Measurements from ENCODE around the gene SERPINB2. TPM values are rescaled to one million over a fixed set of nuclear protein-coding genes. Genes with fewer than 3 reads are reported as not detected.

Gene SERPINB2
- total and polyA plus RNA-seq, 2 of the 13 experiments (the other 11 are each of a cell fraction or from before 2014, with no cell fraction given): 0.07 to 0.11 TPM

- Histone ChIP-seq H3K4me2 (ENCODE audit: low read depth, low read length) (no peak overlapping the region), H2AFZ (ENCODE audit: low read length) (no peak overlapping the region), H4K20me1 (ENCODE audit: insufficient read depth, low read length) (no peaks in the 10 kb centered on the region), H3K36me3 (replicated peaks in 1 of 2; ENCODE audit: control insufficient read depth in 1 of 2, insufficient read depth in 2 of 2, low read length in 2 of 2) (no peaks in the 10 kb centered on the region), H3K4me3 (replicated peaks in 1 of 3; ENCODE audit: insufficient read depth in 1 of 3, low read depth in 2 of 3, low read length in 3 of 3) (no peak overlapping the region), H3K27me3 (ENCODE audit: control insufficient read depth in 1 of 2, insufficient read depth in 2 of 2, low read length in 2 of 2) (no peaks in the 10 kb centered on the region; a peak in 1 of 5 replicates), H3K79me2 (ENCODE audit: insufficient read depth, low read length) (no peaks in the 10 kb centered on the region), H3K9ac (ENCODE audit: insufficient read depth, low read depth, low read length) (no peak overlapping the region), H3K27ac (ENCODE audit: extremely low read length, insufficient read depth, low read length) (no peak overlapping the region), H3K4me1 (ENCODE audit: insufficient read depth, low read length) (no peaks in the 10 kb centered on the region), H3K9me3 (ENCODE audit: low read length) (no peaks in the 10 kb centered on the region)
- POLR2A ChIA-PET: no interaction called here
- intact Hi-C loops (cut with micrococcal nuclease; ENCODE audit: unreplicated experiment): loop anchor here (1.0 kb wide), 1 partner anchor 326 kb away; no protein-coding TSS in a partner anchor
- DNase-seq (ENCODE audit: low spot score) (no peak), ATAC-seq (peak; percentile 47; the same call in 1 of the 3 replicates), FAIRE-seq (peak; percentile 30)
- CTCF ChIA-PET (ENCODE audit: low intra/inter-chr PET ratio, low total read pairs): interaction anchor here (2.3 kb wide), 1 partner anchor 326 kb away, joined by 7 read pairs; no protein-coding TSS in a partner anchor
- in situ Hi-C loops (cut with HindIII; ENCODE audit: extremely low pct_ligation_motif_present, low pct_unique_long_range_greater_than_20kb): loop anchor here (25.0 kb wide), 1 partner anchor 832 kb away; no protein-coding TSS in a partner anchor
- TF ChIP-seq ZNF331 (CRISPR knock-in tag; IDR thresholded peaks at IDR 0.05): no peak
- peak; percentile 47 for TF ChIP-seq STAG1 (CRISPR knock-in tag; IDR thresholded peaks at IDR 0.05)
- TF ChIP-seq ZKSCAN8 (CRISPR knock-in tag; IDR thresholded peaks at IDR 0.05; ENCODE audit: borderline replicate concordance): no peak
- peak; percentile 41; the same call in 1 of the 2 replicates for TF ChIP-seq CTCF (CRISPR knock-in tag; IDR thresholded peaks at IDR 0.05)
- WGBS (ENCODE audit: low lambda C conversion rate): 0% methylated on average over 3 of the region's 3 CpGs
- BruUV-seq (replicated peaks): no TSS peak
Measured at GRCh38 chr18:63844254-63844653, 43.3 kb upstream of the SERPINB2 start.

GRCh38 chr18:63848159-63848558 is 39.3 kb upstream of the SERPINB2 start:
- H3K4me2 ChIP-seq (ENCODE audit: low read depth, low read length): no peak overlapping the region
- H3K4me1 ChIP-seq (ENCODE audit: insufficient read depth, low read length): no peaks in the 10 kb centered on the region
- no peaks in the 10 kb centered on the region for H4K20me1 ChIP-seq (ENCODE audit: insufficient read depth, low read length)
- TF ChIP-seq STAG1 (CRISPR knock-in tag; IDR thresholded peaks at IDR 0.05): peak; percentile 53
- peak; percentile 16; the same call in 1 of the 2 replicates for TF ChIP-seq SMC3 (IDR thresholded peaks at IDR 0.05; ENCODE audit: low read length)
- no peak for TF ChIP-seq FUBP1 (CRISPR knock-in tag; IDR thresholded peaks at IDR 0.05; ENCODE audit: borderline replicate concordance)
- TF ChIP-seq CTCF (CRISPR knock-in tag; IDR thresholded peaks at IDR 0.05): peak; percentile 62
- 0 out of 2 replicates have a peak, but pooled peaks have one; percentile 56 for TF ChIP-seq ZNF205 (CRISPR knock-in tag; IDR thresholded peaks at IDR 0.05)
- H3K9ac ChIP-seq (ENCODE audit: insufficient read depth, low read depth, low read length): no peak overlapping the region
- no peak overlapping the region for H3K4me3 ChIP-seq (replicated peaks in 1 of 3; ENCODE audit: insufficient read depth in 1 of 3, low read depth in 2 of 3, low read length in 3 of 3)
- no peak overlapping the region for H3K27ac ChIP-seq (ENCODE audit: extremely low read length, insufficient read depth, low read length)
- no peaks in the 10 kb centered on the region for H3K9me3 ChIP-seq (ENCODE audit: low read length)
- FAIRE-seq (peak; percentile 57), DNase-seq (ENCODE audit: low spot score) (peak; percentile 39), ATAC-seq (peak; percentile 82)
- BruUV-seq (replicated peaks): no TSS peak
- H3K27me3 ChIP-seq (ENCODE audit: control insufficient read depth in 1 of 2, insufficient read depth in 2 of 2, low read length in 2 of 2): no peaks in the 10 kb centered on the region
- no peaks in the 10 kb centered on the region for H3K79me2 ChIP-seq (ENCODE audit: insufficient read depth, low read length)
- CTCF ChIA-PET (ENCODE audit: low intra/inter-chr PET ratio, low total read pairs): interaction anchor here (0.7 to 1.1 kb wide), 3 partner anchors 25 to 331 kb away, joined by 3 to 5 read pairs (median 5); no protein-coding TSS in a partner anchor
- POLR2A ChIA-PET: no interaction called here
- WGBS (ENCODE audit: low lambda C conversion rate): 0% methylated on average over 2 of the region's 2 CpGs
- no peaks in the 10 kb centered on the region for H3K36me3 ChIP-seq (replicated peaks in 1 of 2; ENCODE audit: control insufficient read depth in 1 of 2, insufficient read depth in 2 of 2, low read length in 2 of 2)
- intact Hi-C loops (cut with micrococcal nuclease; ENCODE audit: unreplicated experiment) (no loop called here), in situ Hi-C loops (cut with HindIII; ENCODE audit: extremely low pct_ligation_motif_present, low pct_unique_long_range_greater_than_20kb) (loop anchor here (5.0 to 25.0 kb wide), 2 partner anchors 326 to 836 kb away; no protein-coding TSS in a partner anchor)
- H2AFZ ChIP-seq (ENCODE audit: low read length): no peak overlapping the region
